OCI-LY3 (cell line): ENCODE results near the gene DCAF10.

Experiments
- H2AFZ ChIP-seq: fragments of 200-600, 300-600 bp; shearing (Covaris generic); 2 replicates; pipeline ENCODE4 v1.6.0; 2014; ENCODE audit warnings: antibody characterized with exemption, low read depth, low read length
- H3K27ac ChIP-seq: fragments of 200-600, 300-600 bp; sonication (generic); 2 replicates; pipeline ENCODE4 v1.5.1; 2014; ENCODE audit warnings: mild to moderate bottlenecking, low read length, moderate library complexity, mixed read lengths
- H3K27me3 ChIP-seq: fragments of 200-600, 300-600 bp; sonication (generic); 2 replicates; pipeline ENCODE4 v1.6.1; 2014; ENCODE audit warnings: low read depth, low read length, mixed read lengths
- H3K36me3 ChIP-seq: fragments of 200-600, 300-600 bp; sonication (generic); replicated peaks from 2 replicates; pipeline ENCODE3; 2014; ENCODE audit warnings: low read depth, low read length, mixed read lengths
- H3K4me1 ChIP-seq: fragments of 300-600, 200-600 bp; sonication (generic); 2 replicates; pipeline ENCODE4 v1.6.1; 2014; ENCODE audit warnings: low read length, mixed read lengths
- H3K4me2 ChIP-seq: fragments of 200-600, 300-600 bp; sonication (generic); 2 replicates; pipeline ENCODE4 v1.6.1; 2014; ENCODE audit warnings: low read length, mixed read lengths
- H3K4me3 ChIP-seq: fragments of 300-600, 200-600 bp; sonication (generic); 2 replicates; pipeline ENCODE4 v1.5.1; 2014; ENCODE audit warnings: antibody characterized with exemption, mild to moderate bottlenecking, low read length, moderate library complexity
- H3K79me2 ChIP-seq: fragments of 300-600, 200-600 bp; shearing (Covaris generic); 2 replicates; pipeline ENCODE4 v1.6.1; 2014; ENCODE audit warnings: mild to moderate bottlenecking, low read length, mixed read lengths
- H3K9ac ChIP-seq: fragments of 300-600, 200-600 bp; shearing (Covaris generic); 2 replicates; pipeline ENCODE4 v1.6.0; 2014; ENCODE audit warnings: mild to moderate bottlenecking, low read length, moderate library complexity
- H3K9me3 ChIP-seq: fragments of 200-600, 300-600 bp; shearing (Covaris generic); 2 replicates; pipeline ENCODE4 v1.6.1; 2014; ENCODE audit warnings: low read length, mixed read lengths; ENCODE audit not compliant: insufficient read depth
- H4K20me1 ChIP-seq: fragments of 200-600, 300-600 bp; sonication (generic); 2 replicates; pipeline ENCODE4 v1.6.1; 2016; ENCODE audit warnings: low read length, mixed read lengths; ENCODE audit not compliant: insufficient read depth
- EZH2phosphoT487 ChIP-seq: fragments of 200-600 bp; shearing (Covaris generic); IDR thresholded peaks from 2 replicates; pipeline ENCODE4 v1.6.1; 2018; ENCODE audit warnings: antibody characterized with exemption, mixed run types, low read depth
- TF ChIP-seq, protein P1 (sequence below): fragments of 200-600, 300-600 bp; sonication (generic); IDR thresholded peaks from 2 replicates; pipeline ENCODE4 v1.5.1; 2014; ENCODE audit warnings: antibody characterized with exemption, low read length, low read depth

Gene DCAF10

DNA sequence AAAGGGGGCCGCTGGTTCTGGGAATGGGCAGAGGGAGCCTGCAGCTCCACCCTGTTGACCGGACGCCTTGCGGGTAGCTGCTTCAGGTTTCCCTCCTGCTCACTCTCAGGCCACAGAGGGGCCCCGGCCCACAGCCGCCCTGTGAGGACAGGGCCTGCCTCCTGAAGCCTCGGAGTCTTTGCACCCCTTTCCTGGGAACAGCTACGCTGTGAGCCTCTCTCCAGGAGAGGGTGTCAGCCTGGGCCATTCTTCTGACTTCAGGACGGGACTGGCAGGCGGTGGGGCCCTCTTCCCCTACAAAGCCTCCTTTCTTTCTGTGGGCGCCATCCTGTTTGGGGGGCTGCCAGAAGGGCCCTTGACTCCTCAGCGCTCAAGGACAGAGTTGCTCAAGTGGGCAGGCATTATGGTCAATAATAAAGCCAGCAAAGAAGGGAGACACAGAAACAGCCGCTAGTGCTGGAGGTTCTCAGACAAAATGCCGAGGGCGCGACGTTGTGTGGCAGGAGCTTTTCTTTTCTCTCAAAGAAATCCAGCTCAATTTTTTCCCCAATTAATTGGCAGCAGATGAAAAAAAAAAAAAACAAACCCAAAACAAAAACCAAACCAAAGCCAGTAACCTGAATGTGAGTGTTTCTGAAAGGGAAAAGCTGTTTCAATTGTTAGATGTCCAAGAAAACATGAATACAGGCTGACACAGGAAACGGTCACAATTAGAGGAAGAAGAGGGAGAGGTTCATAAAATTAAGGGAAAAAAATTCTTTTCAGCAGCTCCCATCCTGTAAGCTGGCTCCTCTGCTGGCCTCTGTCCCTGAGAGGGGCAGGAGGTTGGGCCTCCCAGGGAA, 116.1 kb downstream of the DCAF10 start:
- H3K9me3 ChIP-seq: no peaks in the 10 kb centered on the region
- no peak overlapping the region for H3K27ac ChIP-seq

More for the DNA sequence above, 116.1 kb downstream of the DCAF10 start:
- no peak overlapping the region for H3K4me2 ChIP-seq
- H3K36me3 ChIP-seq: no peaks in the 10 kb centered on the region
- no peak overlapping the region for H3K9ac ChIP-seq
- no peak overlapping the region for H3K4me3 ChIP-seq
- H3K27me3 ChIP-seq: no peaks in the 10 kb centered on the region
- H3K4me1 ChIP-seq: peaks cover 16% of the 10 kb centered on the region
- H3K79me2 ChIP-seq: no peaks in the 10 kb centered on the region
- TF ChIP-seq, protein P1, sequence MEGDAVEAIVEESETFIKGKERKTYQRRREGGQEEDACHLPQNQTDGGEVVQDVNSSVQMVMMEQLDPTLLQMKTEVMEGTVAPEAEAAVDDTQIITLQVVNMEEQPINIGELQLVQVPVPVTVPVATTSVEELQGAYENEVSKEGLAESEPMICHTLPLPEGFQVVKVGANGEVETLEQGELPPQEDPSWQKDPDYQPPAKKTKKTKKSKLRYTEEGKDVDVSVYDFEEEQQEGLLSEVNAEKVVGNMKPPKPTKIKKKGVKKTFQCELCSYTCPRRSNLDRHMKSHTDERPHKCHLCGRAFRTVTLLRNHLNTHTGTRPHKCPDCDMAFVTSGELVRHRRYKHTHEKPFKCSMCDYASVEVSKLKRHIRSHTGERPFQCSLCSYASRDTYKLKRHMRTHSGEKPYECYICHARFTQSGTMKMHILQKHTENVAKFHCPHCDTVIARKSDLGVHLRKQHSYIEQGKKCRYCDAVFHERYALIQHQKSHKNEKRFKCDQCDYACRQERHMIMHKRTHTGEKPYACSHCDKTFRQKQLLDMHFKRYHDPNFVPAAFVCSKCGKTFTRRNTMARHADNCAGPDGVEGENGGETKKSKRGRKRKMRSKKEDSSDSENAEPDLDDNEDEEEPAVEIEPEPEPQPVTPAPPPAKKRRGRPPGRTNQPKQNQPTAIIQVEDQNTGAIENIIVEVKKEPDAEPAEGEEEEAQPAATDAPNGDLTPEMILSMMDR: no peak
- TF ChIP-seq EZH2phosphoT487: no peak
- H4K20me1 ChIP-seq: no peaks in the 10 kb centered on the region
- no peak overlapping the region for H2AFZ ChIP-seq
